Daoy (cell line): ENCODE measurements around the gene BRINP2. TPM values are rescaled to one million over a fixed set of nuclear protein-coding genes. Genes with fewer than 3 reads are reported as not detected.

Source experiments
- DNase-seq: peaks from one replicate; pipeline ENCODE4 v3.0.0-alpha.2; 2015; ENCODE audit warnings: low read depth
- total RNA-seq: library from RNA; depleted of rRNA; stranded (reverse); fragments of >200 nt; shearing (Covaris generic); gene quantifications from 2 replicates; pipeline ENCODE4 v1.2.3, GENCODE V29; 2014

The BRINP2 gene
- total RNA-seq, 1 experiment from 2014 or later: 0.69 TPM

DNA sequence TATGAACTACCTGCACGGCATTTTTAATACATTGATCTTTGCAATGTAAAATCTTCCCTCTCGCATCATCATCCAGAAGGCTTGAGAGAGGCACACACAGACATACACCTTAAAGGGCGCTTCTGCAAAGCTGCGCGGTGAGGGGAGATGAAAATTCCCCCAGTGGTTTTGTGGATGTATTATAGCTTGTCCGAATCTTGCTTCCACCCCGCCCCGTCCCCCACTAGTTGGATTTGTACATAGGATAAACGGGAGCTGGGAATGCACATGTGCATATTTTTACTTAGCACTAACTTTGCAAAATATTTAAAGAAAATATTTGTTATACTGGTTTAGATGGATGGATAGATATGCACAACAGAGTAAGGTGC, 5.7 kb upstream of the BRINP2 start:
- no peak for DNase-seq

DNA sequence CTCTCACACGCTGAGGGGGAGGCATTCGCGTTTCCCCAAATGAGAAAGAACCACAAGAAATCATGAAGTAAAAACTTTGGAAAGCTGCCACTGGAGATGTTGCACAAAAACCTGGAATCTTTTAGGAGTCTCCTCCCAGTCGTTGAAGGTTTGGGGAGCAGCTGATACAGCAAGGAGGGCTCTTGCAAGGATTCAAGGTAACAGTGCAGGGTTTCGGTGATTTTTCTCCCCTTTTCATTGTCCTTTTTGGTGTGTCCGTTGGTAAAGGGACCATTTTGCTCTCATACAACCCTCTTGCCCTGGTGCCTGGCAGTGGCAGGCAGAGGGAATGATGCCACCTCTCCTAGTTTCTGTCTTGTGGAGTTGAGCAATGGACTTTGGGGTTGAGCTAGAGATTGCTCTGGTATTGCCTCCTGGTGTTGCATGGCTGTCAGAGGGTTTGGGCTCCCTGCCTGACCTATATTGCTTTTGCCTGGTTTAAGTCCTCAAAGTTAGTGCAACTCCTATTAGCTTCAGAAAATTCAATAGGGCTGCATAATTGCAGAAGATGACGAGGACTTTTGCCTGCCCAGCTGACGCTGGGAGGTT, 872 bp downstream of the BRINP2 start:
- no peak for DNase-seq

DNA sequence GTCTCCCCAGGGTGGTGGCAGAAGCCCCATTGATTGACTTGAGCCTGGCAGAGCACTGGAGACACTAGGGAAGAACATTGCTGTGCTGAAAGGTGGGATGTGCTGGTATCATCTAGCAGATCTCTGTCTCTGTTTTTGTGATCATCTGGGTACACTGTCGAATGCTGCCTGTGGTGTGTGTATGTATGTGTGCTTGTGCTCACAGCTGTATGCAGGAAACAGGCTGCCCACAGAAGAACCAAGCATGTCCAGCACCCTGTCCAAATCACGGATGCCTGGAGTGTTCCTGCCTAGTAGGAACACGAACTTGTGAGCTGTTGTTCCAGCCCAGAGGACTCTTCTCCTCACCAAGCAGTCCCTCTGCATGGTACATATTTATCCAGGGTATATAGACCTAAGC, 1.5 kb downstream of the BRINP2 start:
- no peak for DNase-seq

DNA sequence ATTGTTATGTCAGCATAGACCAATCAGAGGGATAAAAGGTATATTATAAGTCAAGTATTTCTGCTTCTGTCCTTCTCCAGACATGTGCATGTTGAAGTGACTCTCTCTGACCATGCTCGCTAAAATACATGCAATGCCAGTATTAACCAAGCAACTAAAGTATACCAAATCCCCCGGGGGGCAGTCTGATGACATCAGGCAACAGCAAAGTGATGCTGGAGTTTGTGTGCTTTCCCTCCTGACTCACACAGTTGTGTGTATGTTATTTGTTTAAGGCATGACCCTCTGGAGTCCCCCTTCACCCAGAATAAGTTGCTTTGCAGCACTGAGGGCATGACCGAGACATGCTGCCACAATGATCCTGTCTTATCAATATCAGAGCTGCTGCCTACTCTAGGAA, 2.1 kb downstream of the BRINP2 start:
- DNase-seq: peak; percentile 38

DNA sequence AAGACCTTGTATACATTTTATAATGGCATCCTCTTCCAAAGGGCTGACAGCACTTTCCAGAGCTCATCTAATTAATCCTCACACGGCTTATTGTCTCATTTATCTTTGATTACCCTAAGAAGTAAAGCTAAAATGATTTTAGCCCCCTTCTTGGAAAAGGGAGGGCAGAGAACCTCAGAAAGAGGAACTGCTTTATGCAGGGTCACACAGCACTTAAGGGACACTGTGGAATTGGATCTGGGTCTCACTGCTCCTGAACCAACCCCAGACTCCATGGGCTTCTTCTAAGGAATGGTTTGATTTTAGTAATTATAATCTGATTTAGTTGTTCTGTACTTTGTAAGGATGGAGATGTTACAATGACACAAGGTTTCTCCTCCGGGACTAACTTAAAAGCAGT, 3.2 kb downstream of the BRINP2 start:
- DNase-seq: no peak

DNA sequence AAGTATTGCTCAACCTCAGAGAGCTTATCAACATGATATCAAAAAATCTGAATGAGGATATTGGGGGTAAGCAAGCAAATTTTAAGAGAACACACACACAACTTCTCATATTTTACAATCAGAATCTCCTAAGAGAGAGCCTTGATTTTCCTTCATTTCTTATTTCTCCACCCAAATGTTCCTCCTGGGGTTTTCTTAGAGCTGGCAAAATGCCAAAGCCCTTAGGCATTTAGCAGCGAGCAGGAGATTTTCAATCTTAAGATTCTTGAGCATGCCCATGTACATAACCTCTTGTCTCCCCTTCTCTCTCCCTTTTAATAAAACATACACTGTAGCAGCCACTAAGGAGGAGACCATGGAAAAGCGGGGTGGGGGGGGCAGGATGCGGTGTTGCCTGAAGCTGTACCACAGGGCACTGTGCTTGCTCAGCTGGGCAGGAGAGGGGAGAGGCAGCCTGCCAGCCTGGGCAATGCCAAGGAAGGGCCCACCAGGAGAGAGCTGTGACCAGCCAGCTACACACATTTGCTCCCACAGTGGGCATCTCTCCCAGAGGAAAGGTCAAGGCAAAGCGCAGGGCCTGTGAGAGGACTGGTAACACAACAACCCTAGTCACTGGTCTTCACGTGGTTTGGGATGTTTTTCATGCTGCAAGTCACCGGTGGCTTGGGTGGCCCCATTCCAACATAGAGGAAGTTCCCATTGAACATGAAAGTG, 4.3 kb downstream of the BRINP2 start:
- DNase-seq: no peak

DNA sequence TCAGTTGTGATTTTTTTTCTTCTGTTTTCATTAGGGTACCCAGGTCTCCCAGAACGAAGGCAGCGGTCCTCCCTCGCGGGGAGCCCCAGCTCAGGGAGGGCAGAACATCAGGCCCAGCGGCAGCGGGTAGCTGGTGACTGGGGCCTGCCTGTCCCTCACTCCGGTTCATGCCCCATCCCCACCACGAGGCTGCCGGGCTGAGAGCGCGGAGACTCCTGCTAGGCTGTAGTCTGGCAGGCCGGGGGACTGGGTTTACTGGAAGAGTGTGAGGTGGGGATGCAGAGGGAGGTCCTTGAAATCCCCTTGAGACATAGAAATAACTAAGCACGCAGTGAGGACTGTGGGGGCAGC, 10.5 kb downstream of the BRINP2 start:
- DNase-seq: no peak

DNA sequence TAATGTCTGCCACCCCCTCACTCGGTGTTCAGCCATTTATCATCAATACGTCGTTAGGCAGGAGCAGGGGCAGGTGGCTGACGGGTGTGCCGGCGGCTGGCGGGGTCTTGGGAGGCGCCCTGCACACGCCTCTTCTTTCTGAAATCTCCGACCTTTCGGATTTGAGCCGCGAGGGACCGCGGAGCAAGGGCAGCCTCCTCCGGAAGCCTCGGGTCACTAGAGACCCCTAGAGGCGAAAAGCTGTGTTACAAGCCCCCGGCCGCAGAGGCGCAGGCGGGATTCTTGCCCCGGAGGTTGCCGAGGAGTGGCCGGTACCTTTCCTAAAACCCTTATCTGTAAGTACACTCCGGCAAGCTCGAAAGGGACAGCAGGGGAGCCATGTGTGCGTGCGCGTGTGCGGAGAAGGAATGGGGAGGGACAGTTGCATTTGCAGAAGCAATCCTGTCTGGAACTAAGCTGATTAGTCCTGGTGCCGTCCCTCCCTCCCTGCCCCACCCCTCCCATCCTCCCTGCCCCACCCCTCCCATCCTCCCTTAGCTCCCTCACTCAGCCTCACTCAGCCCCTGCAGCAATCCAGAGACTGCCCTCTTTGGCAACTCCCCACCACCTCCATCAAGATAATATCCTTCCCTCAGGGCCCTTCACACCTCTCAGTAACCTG, 11.0 kb downstream of the BRINP2 start:
- DNase-seq: peak; percentile 74

DNA sequence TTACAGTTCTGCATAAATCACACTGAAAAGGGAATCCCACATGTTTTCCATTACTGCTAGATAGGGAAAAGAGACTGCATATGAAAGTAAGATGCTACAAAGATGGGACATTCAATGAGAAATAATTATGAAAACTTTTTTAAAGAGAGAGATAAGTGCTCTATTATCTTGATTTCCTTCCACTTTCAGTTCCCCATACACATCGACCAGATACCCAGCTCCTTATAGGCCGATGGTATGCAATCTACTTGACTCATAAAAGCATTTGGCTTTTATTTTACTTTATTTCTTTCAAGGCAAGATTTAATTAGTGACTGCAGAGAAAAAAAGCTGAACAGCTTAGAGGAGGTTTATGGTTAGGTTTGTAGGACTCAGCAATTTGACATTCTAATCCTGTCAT, 13.1 kb downstream of the BRINP2 start:
- DNase-seq: no peak

DNA sequence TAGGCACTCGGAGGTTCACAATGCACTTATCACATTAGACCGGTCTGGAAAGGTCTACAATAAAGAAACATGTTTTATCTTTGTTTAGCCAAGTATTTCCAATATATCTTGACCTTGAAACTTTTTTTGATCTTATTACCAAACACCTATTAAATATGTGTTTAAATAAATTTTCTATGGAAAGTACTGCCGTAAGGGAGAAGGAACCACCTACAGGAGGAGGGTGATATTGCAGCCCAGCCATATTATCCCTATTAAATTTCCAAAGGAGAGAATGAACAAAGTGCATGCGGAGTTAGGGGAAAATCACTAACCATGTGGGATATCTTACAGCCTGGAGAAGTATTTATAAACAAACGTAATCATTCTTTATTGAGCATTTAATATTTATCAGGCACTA, 14.5 kb downstream of the BRINP2 start:
- DNase-seq: no peak

DNA sequence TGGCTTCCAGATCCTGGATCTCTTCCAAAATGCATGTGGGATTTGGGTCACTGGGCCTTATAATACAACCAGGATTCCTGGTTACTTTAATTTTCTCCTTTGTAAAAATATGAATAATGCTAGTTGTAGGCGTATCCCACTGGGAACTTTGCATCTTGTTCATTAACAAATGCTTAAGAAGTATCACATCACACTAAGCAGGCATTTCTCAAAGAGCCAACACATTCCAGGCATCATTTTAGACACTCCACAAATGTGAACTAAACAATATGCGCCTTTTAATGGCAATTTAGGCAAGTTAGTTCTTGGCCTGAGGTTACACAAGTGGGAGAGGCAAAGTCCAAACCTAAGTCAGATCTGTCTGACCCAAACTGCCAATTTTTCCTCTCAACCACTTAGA, 15.9 kb downstream of the BRINP2 start:
- DNase-seq: no peak

DNA sequence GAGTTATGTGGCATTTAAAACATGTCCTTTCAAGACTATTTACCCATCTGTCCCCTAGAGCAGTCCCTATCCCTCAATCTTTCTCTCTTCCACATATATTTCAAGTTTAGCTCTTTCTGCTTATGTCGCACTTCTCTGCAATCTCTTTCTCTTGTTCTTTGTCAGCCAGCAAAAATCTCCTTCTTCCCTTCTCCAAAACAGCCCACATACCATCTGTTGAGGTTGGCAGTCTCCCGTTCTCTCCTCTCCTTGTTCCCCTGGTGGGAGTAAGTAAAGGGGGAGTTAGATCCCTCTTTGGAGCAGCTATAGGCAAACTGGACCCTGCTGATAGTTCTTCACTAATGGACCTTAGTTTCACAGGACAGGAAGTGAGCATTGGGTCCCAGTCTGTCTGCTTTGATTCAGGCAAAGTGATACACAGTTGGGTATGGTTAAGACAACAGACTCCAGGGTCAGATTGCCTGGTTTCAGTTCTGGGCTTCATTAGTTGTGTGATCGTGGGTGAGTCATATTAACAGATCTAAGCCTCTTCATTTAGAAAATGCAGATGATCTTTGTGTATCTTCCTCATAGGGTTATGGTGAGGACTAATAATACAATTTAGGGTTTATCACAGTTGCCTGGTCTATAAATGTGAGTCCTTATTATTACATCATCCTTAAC, 19.7 kb downstream of the BRINP2 start:
- no peak for DNase-seq

DNA sequence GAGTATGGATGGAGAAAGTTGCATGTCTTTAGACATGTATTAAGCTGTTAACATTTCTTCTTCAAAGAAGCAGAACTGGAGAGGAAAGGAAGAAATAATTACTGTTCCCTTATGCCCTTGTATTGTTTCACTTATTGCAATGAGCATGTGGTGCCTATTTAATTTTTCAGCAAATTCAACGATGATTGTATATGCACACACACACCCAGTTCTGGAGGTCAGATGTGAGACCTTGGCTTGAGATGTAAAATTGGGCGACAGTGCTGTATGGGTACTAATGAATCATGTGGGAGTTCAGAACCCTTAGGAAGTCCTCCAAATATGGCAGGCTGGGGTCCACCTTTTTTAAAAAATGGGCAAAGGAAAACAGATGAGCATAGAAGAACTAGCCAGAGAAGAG, 27.5 kb downstream of the BRINP2 start:
- no peak for DNase-seq

DNA sequence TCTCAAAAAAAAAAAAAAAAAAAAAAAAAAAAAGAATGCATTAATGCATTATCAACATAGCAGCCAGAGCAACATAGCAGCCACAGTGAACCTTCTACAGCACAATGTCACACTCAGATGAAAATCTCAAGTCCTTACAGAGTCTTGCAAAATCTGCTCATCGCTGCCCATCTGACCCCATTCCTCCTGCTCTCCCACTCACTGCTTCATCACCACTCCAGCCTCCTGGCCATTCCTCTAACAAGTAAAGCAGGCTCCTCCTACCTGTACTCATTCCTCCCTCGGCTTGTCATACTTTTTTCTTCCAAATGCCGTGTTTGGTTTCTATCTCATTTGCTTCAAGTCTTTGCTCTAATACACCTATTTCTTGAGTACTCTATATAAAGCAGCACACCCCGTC, 29.5 kb downstream of the BRINP2 start:
- DNase-seq: no peak

DNA sequence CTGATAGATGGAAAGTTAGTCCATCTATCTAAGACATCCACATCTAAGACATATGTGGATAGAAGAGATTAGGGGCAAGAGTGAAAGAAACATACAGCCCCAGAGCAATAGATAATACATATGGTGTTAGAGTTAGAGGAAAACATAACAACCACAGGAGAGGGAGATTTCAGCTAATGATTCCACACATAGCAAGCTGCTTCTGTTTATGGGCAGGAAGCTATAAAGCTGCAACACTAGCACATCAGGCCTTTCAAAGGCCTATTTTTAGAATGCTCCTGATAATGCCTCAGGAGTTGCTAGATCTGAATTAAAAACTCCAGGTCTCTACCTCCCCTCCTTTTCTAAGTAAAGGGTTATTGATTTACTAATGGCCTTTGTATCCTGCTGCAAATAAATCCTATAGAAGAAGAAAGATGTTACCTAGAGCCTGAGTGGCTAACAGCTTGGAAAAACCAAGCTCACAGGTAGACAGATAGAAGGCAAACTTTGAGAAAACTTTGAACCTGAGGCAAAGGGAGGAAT, 36.1 kb downstream of the BRINP2 start:
- no peak for DNase-seq

DNA sequence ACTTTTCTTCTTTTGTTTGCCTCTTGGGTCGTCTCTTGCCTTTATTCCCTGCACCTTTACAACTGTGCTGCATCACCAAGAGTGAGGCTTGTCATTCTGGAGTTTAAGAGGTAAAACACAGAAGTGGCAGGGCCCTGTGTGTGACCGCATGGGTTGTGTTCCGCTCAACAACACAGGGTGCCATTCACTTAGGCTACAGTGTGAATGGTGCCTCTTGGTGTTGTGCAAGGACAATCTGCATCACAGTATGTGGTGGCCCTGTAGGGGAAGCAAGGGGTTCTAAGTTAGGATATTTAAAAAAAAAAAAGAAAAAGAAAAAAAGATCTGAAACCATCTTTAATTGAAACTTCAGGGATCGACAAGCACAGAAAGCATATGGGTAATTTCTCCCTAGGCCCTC, 38.2 kb downstream of the BRINP2 start:
- no peak for DNase-seq

DNA sequence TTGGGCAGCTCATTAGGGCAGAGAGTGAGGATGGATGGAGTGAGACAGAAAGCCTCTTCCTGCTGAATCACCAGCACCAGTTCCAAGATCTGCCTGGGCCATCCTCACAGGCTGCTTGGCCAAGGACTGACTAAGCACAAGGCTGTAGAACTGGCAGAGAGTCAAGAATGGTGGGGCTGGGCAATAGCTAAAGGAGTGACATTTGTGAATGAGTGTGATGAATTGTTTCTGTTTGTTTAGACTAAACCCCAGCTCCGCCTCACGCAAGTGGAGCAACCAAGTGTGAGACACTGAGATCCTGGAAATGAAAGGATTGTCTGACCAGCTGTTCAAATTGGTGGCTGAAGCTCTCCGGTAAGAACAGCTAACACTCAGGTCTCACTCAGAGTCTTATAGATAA, 38.6 kb downstream of the BRINP2 start:
- DNase-seq: peak; percentile 99

DNA sequence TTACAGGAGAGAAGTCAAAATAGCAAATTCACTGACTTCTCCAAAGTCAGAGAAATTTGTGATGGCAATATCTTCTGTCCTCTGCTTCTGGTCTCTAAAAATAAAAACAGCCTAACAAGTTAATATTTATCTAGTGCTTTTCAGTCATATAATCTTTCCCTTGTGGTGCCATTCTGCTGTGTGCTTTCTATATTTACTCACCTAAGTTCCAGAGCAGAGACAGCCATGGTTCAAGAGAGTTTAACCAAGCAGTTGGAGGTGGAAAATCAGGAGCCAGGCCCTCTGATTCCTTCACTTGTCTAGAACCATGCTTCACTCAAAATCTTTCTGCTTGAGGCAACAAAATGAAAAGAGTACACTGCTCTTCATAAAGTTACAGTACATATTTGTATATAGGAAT, 39.3 kb downstream of the BRINP2 start:
- DNase-seq: no peak

DNA sequence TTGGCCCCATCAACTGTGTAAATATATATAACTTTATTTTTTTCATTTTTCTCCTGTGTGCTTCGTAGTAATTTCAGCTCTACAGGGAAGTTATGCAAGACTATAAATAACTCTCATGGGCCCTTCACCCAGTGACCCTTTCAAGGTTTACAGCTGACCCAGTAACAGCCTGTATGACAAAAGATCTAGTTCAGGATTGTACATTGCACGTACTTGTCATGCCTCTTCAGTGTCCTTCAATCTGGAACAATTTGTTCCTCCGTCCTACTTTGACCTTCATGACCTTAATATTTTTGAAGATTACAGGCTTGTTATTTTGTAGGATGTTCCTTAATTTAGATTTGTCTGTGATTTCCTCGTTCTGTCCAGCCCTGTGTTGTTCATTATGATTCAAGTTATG, 40.5 kb downstream of the BRINP2 start:
- DNase-seq: no peak

DNA sequence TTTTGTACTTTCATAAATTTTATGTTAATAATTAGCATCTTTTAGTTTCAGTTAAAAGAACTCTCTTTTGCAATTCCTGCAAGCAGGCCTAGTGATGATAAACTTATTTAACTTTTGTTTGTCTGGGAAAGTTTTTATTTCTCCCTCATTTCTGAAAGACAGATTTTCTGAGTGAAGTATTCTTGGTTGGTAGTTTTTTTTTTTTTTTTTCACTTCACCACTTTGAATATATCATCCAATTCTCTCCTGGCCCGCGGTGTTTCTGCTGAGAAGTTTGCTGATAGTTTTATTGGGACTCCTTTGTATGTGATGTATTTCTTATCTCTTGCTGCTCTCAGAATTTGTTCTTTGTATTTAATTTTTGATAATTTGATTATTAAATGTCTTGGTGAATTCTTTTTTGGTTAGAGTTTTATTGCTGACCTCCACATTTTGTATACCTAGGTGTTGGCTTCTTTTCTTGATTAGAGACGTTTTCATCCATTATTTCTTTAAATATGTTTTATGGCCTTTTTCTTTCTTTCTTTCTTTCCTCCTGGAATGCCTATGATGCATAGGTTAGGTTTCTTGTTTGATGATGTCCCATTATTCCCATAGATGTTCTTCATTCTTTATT, 45.9 kb downstream of the BRINP2 start:
- DNase-seq: no peak

DNA sequence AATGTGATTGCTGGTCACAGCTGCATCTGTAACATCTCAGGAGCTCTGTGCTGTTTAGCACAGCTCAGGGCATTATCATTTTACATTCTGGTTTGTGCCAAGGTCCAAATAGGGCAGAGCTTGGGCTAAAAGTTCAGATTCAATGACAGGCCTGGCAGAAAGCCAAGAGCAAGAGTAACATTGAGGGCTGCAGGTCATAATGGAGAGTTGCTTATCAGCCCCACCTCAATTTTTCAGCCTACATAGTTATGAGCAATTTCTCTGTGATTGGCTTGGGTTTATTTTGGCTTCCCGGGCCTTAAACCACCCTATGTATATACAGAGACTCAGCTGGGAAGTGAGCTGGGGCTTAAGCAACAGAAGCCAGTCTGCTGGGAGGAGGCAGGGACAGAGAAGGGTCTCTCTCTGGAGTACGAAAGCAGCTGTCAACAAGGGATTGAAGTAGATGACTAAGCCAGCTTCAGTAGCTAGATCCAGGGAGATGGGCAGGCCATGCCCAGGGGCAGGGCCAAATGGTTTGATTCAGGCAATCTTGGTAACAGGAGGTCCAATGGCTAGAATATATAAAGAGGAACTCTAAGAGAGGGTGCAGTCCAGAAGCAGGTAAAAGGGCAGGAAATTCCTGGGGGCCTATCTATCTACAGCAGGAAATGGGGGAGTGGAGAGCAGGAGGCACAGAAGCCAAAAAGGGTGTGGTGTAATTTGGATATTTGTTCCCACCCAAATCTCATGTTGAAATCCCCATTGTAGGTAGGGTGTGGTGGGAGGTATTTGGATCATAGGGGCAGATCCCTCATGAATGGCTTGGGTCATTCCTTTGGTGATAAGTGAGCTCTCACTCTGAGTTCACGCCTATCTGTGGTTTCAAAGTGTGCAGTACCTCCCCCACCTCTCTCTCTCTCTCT, 49.0 kb downstream of the BRINP2 start:
- peak; percentile 67 for DNase-seq
